ENCODE data around the gene PCBD2. TPM values are rescaled to one million over a fixed set of nuclear protein-coding genes. Genes with fewer than 3 reads are reported as not detected.
"Not testable (repeated sequence)": the region's sequence is repeated elsewhere in the genome, so short reads cannot be mapped to it uniquely, and the experiment has no call there.

PCBD2 gene
- total RNA-seq, result 2.8 and 5.4 TPM in 2 replicates
- 3.8 and 6.6 TPM in 2 replicates for polyA plus RNA-seq
- polyA plus RNA-seq (2012), result 4.0 and 5.6 TPM in 2 replicates
- 0.19 and 0.67 TPM in 2 replicates for polyA minus RNA-seq (ENCODE audit: low replicate concordance)

- H3K4me2 ChIP-seq (ENCODE audit: extremely low read depth, insufficient read depth, low read length), result peak within 1 kb of the TSS; percentile 86
- H3K9me3 ChIP-seq (ENCODE audit: control insufficient read depth, insufficient read depth, low read depth, low read length), result no peaks in the 10 kb centered on the region
- no peaks in the 10 kb centered on the region for H3K36me3 ChIP-seq (ENCODE audit: control insufficient read depth, insufficient read depth, low read length)
- H4K20me1 ChIP-seq (ENCODE audit: control insufficient read depth, extremely low read depth, insufficient read depth, low read length), result no peaks in the 10 kb centered on the region
- peak within 1 kb of the TSS; percentile 79 for H3K27ac ChIP-seq (ENCODE audit: insufficient read depth, low read length)
- H3K9ac ChIP-seq (ENCODE audit: insufficient read depth, low read length), result peak within 1 kb of the TSS; percentile 92
- peaks cover 4% of the 10 kb centered on the region for H3K79me2 ChIP-seq (ENCODE audit: control insufficient read depth, insufficient read depth, low read length)
- peak within 1 kb of the TSS; percentile 56 to 91 (median 84) for H3K4me3 ChIP-seq (replicated peaks in 1 of 4; ENCODE audit: control extremely low read depth in 1 of 4, insufficient read depth in 1 of 4, low read depth in 3 of 4, low read length in 4 of 4)
- peak; percentile 80 to 88 for DNase-seq (ENCODE audit: low read depth in 2 of 2)
- H2AFZ ChIP-seq (ENCODE audit: low read length), result peak within 1 kb of the TSS; percentile 70
- peaks cover 2% of the 10 kb centered on the region for H3K4me1 ChIP-seq (ENCODE audit: control insufficient read depth, extremely low read depth, insufficient read depth, low read length)
- no peaks in the 10 kb centered on the region for H3K27me3 ChIP-seq (ENCODE audit: control insufficient read depth, insufficient read depth, low read length)
- TF ChIP-seq, protein P1, sequence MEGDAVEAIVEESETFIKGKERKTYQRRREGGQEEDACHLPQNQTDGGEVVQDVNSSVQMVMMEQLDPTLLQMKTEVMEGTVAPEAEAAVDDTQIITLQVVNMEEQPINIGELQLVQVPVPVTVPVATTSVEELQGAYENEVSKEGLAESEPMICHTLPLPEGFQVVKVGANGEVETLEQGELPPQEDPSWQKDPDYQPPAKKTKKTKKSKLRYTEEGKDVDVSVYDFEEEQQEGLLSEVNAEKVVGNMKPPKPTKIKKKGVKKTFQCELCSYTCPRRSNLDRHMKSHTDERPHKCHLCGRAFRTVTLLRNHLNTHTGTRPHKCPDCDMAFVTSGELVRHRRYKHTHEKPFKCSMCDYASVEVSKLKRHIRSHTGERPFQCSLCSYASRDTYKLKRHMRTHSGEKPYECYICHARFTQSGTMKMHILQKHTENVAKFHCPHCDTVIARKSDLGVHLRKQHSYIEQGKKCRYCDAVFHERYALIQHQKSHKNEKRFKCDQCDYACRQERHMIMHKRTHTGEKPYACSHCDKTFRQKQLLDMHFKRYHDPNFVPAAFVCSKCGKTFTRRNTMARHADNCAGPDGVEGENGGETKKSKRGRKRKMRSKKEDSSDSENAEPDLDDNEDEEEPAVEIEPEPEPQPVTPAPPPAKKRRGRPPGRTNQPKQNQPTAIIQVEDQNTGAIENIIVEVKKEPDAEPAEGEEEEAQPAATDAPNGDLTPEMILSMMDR (conservative IDR thresholded peaks at IDR 0.05 in 1 of 2, IDR thresholded peaks at IDR 0.05 in 1 of 2; ENCODE audit: low read depth in 1 of 2, low read length in 2 of 2), result peak; percentile 60 to 76
- no peak for TF ChIP-seq EZH2 (IDR thresholded peaks at IDR 0.05; ENCODE audit: low read length, missing control alignments)
Measured at GRCh38 chr5:134904610-134905245, at the start of gene PCBD2. PCBD2 (plus strand) TSS chr5:134905131; CDS start chr5:134905140, 9 bp downstream.

- H3K27ac ChIP-seq (ENCODE audit: insufficient read depth, low read length); H3K4me1 ChIP-seq (ENCODE audit: control insufficient read depth, extremely low read depth, insufficient read depth, low read length); H3K9ac ChIP-seq (ENCODE audit: insufficient read depth, low read length); H2AFZ ChIP-seq (ENCODE audit: low read length); DNase-seq (ENCODE audit: low read depth in 2 of 2); H3K4me2 ChIP-seq (ENCODE audit: extremely low read depth, insufficient read depth, low read length); H3K9me3 ChIP-seq (ENCODE audit: control insufficient read depth, insufficient read depth, low read depth, low read length); H3K4me3 ChIP-seq (replicated peaks in 1 of 4; ENCODE audit: control extremely low read depth in 1 of 4, insufficient read depth in 1 of 4, low read depth in 3 of 4, low read length in 4 of 4); H4K20me1 ChIP-seq (ENCODE audit: control insufficient read depth, extremely low read depth, insufficient read depth, low read length); H3K27me3 ChIP-seq (ENCODE audit: control insufficient read depth, insufficient read depth, low read length): not testable (repeated sequence)
- H3K79me2 ChIP-seq (ENCODE audit: control insufficient read depth, insufficient read depth, low read length), result peaks cover 31% of the 10 kb centered on the region
- peaks cover 11% of the 10 kb centered on the region for H3K36me3 ChIP-seq (ENCODE audit: control insufficient read depth, insufficient read depth, low read length)
Measured at GRCh38 chr5:134856465-134856864, 48.5 kb upstream of the PCBD2 start.

- Histone ChIP-seq H3K4me2 (ENCODE audit: extremely low read depth, insufficient read depth, low read length) (no peak overlapping the region), H3K9ac (ENCODE audit: insufficient read depth, low read length) (no peak overlapping the region), H3K27me3 (ENCODE audit: control insufficient read depth, insufficient read depth, low read length) (no peaks in the 10 kb centered on the region), H3K27ac (ENCODE audit: insufficient read depth, low read length) (no peak overlapping the region), H3K36me3 (ENCODE audit: control insufficient read depth, insufficient read depth, low read length) (peaks cover 11% of the 10 kb centered on the region), H3K79me2 (ENCODE audit: control insufficient read depth, insufficient read depth, low read length) (peaks cover 23% of the 10 kb centered on the region), H3K4me3 (replicated peaks in 1 of 4; ENCODE audit: control extremely low read depth in 1 of 4, insufficient read depth in 1 of 4, low read depth in 3 of 4, low read length in 4 of 4) (no peak overlapping the region), H4K20me1 (ENCODE audit: control insufficient read depth, extremely low read depth, insufficient read depth, low read length) (no peaks in the 10 kb centered on the region), H2AFZ (ENCODE audit: low read length) (no peak overlapping the region), H3K9me3 (ENCODE audit: control insufficient read depth, insufficient read depth, low read depth, low read length) (no peaks in the 10 kb centered on the region), H3K4me1 (ENCODE audit: control insufficient read depth, extremely low read depth, insufficient read depth, low read length) (no peaks in the 10 kb centered on the region)
- no peak for DNase-seq (ENCODE audit: low read depth in 2 of 2)
- TF ChIP-seq, protein P1 (conservative IDR thresholded peaks at IDR 0.05 in 1 of 2, IDR thresholded peaks at IDR 0.05 in 1 of 2; ENCODE audit: low read depth in 1 of 2, low read length in 2 of 2), result no peak
Measured at GRCh38 chr5:134857401-134857800, 47.5 kb upstream of the PCBD2 start.

All from fibroblast of lung (primary cell).